Tibial artery (tissue), 4 donors: ENCODE data around the gene BDNF.

Experiments used
- DNase-seq, 2 donors: peaks; one replicate each; pipeline ENCODE4 v3.0.0-alpha.2; 2019
- H3K27ac ChIP-seq, 2 donors: fragments of 200-600 bp; sonication (generic) in 1 of 2; 1 replicate in 1 of 2; 2 replicates in 1 of 2; pipeline ENCODE4 v1.5.1; 2018 to 2019; ENCODE audit warnings: mild to moderate bottlenecking in 1 of 2
- H3K27me3 ChIP-seq, 2 donors: fragments of 200-600 bp; sonication (generic) in 1 of 2; one replicate each; pipeline versions ENCODE4 v1.5.1 to v1.6.0; 2016 to 2019
- H3K36me3 ChIP-seq, 3 donors: fragments of 200-600 bp; sonication (generic) in 2 of 3; one replicate each; pipeline ENCODE4 v1.5.1; 2016 to 2019; ENCODE audit warnings: mild to moderate bottlenecking in 2 of 3
- H3K4me1 ChIP-seq, 4 donors: fragments of 200-600 bp; sonication (generic) in 2 of 4; 1 replicate in 3 of 4; 2 replicates in 1 of 4; pipeline ENCODE4 v1.5.1; 2016 to 2019
- H3K4me3 ChIP-seq, 2 donors: fragments of 200-600 bp; sonication (generic) in 1 of 2; 1 replicate in 1 of 2; 2 replicates in 1 of 2; pipeline ENCODE4 v1.5.1; 2018 to 2019; ENCODE audit warnings: mild to moderate bottlenecking in 2 of 2
- H3K9me3 ChIP-seq, 3 donors: fragments of 200-600 bp; sonication (generic) in 1 of 3; one replicate each; pipeline ENCODE4 v1.5.1; 2016 to 2019
- intact Hi-C: fragments of 100-400 bp; cut with DNase I; formaldehyde crosslinking; loops from one replicate; pipeline ENCODE4 v1.15.0; 2023; ENCODE audit warnings: low total_unique reads
- TF ChIP-seq, protein P1 (sequence below), 2 experiments: fragments of 200-600 bp in 1 of 2; fragments of 450-650 bp in 1 of 2; IDR thresholded peaks; one replicate each; pipeline ENCODE4 v1.5.1; 2017 to 2019; ENCODE audit warnings: antibody characterized with exemption in 2 of 2, mild to moderate bottlenecking in 1 of 2, moderate library complexity in 1 of 2

BDNF gene

GRCh38 chr11:27703481-27703880 is 3.2 kb upstream of the BDNF start:
- no peaks in the 10 kb centered on the region for H3K36me3 ChIP-seq
- no peak overlapping the region for H3K4me3 ChIP-seq
- no peak for DNase-seq
- H3K27ac ChIP-seq: no peak overlapping the region
- H3K27me3 ChIP-seq: peaks cover 0 to 5% of the 10 kb centered on the region in 2 donors
- H3K9me3 ChIP-seq: no peaks in the 10 kb centered on the region
- H3K4me1 ChIP-seq: peaks cover 0 to 36% (median 15%) of the 10 kb centered on the region in 4 donors
- TF ChIP-seq, protein P1, sequence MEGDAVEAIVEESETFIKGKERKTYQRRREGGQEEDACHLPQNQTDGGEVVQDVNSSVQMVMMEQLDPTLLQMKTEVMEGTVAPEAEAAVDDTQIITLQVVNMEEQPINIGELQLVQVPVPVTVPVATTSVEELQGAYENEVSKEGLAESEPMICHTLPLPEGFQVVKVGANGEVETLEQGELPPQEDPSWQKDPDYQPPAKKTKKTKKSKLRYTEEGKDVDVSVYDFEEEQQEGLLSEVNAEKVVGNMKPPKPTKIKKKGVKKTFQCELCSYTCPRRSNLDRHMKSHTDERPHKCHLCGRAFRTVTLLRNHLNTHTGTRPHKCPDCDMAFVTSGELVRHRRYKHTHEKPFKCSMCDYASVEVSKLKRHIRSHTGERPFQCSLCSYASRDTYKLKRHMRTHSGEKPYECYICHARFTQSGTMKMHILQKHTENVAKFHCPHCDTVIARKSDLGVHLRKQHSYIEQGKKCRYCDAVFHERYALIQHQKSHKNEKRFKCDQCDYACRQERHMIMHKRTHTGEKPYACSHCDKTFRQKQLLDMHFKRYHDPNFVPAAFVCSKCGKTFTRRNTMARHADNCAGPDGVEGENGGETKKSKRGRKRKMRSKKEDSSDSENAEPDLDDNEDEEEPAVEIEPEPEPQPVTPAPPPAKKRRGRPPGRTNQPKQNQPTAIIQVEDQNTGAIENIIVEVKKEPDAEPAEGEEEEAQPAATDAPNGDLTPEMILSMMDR (IDR thresholded peaks at IDR 0.05): no peak
- intact Hi-C loops: loop anchor here (2.0 kb wide), 1 partner anchor 19 kb away; no protein-coding TSS in a partner anchor

GRCh38 chr11:27702811-27703210 is 2.6 kb upstream of the BDNF start:
- DNase-seq: no peak
- intact Hi-C loops: loop anchor here (2.0 kb wide), 1 partner anchor 18 kb away; no protein-coding TSS in a partner anchor
- Histone ChIP-seq H3K4me1 (peaks cover 0 to 39% (median 15%) of the 10 kb centered on the region in 4 donors), H3K36me3 (no peaks in the 10 kb centered on the region), H3K4me3 (no peak overlapping the region), H3K27me3 (peaks cover 0 to 5% of the 10 kb centered on the region in 2 donors), H3K9me3 (no peaks in the 10 kb centered on the region), H3K27ac (no peak overlapping the region)
- TF ChIP-seq, protein P1 (IDR thresholded peaks at IDR 0.05): no peak

DNA sequence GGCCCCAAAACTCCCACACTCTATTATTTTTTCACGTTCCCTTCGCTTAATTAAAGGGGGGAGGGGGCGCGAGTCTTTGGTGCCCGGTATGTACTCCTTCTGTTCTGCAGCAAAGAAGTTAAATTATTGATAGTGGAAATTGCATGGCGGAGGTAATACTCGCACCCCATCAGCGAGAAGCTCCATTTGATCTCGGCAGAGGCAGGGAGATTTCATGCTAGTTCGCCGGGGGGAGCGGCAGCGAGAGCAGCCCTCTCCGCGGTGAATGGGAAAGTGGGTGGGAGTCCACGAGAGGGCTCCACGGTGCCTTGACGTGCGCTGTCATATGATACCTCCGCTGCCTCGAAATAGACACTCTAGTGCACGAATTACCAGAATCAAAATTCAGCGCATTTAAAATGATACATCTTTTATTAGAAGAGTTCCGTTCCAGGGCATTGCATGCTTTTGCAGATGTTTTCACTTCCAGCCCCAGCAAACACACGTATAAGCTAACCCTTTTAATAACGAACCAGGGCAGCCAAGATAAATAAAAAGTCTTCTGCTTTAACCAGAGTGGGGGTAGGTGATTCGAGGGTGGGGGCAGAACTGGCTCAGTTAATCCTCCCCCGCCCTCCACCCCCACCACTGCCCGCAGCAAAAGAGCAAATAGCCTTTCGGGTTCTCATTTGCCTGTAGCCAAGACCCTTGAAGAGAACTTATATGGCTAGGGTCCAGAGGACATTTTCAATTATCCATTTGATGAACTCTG is 1.3 kb upstream of the BDNF start:
- peaks cover 0 to 5% of the 10 kb centered on the region in 2 donors for H3K27me3 ChIP-seq
- intact Hi-C loops: loop anchor here (2.0 kb wide), 1 partner anchor 17 kb away; no protein-coding TSS in a partner anchor

GRCh38 chr11:27699926-27700350 is 317 bp downstream of the BDNF start:
- peaks cover 0 to 60% (median 17%) of the 10 kb centered on the region in 4 donors for H3K4me1 ChIP-seq
- no peaks in the 10 kb centered on the region for H3K36me3 ChIP-seq
- peak overlapping the region; percentile 56 to 61 for H3K27ac ChIP-seq
- intact Hi-C loops: loop anchor here (5.0 to 10.0 kb wide), 3 partner anchors 825 to 1635 kb away; no protein-coding TSS in a partner anchor
- DNase-seq: no peak
- peaks cover 0 to 5% of the 10 kb centered on the region in 2 donors for H3K27me3 ChIP-seq
- H3K9me3 ChIP-seq: no peaks in the 10 kb centered on the region
- H3K4me3 ChIP-seq: peak overlapping the region; percentile 58 to 73
- TF ChIP-seq, protein P1 (IDR thresholded peaks at IDR 0.05): no peak

More for the DNA sequence above, 1.3 kb upstream of the BDNF start:
- H3K27ac ChIP-seq: peak overlapping the region; percentile 10 to 61
- H3K9me3 ChIP-seq: no peaks in the 10 kb centered on the region
- H3K4me3 ChIP-seq: peak overlapping the region; percentile 58 to 73
- peak in 1 of 2 donors; percentile 76 for DNase-seq
- H3K4me1 ChIP-seq: peaks cover 0 to 46% (median 17%) of the 10 kb centered on the region in 4 donors
- no peaks in the 10 kb centered on the region for H3K36me3 ChIP-seq
- TF ChIP-seq, protein P1 (IDR thresholded peaks at IDR 0.05): peak in 1 of 2 experiments; percentile 22

DNA sequence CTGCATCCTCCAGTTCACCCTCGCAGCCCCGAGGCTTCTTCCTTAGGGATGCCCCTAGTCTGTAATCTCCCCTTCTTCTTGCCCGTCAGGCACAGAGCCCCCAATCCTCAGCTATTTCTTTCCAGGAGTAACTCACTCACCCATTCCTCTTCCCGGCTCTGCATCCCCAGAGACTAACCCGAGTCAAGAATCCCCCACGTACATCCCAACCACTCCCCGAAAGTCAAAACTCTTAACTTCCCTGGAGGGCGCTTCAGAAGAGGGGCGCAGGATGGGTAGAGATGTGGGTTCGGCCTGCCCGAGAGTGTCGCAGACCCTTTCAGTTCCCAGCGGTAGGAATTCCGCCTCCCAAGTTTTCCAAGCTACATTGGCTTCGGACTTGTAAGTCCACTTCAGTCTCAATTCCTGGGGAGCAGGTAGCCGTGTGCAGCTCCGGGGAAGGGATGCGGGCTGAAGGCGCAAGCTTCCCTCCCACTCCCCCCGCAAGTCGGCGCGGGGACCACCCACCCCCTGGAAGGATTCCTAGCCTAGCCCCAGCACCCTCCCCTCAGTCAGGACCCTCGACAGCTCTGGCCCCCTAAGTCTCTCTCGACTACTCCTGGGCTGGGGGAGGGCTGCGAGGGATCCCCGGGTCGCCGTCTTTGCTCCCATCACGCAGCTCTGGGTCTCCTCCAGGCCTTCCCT is 871 bp downstream of the BDNF start:
- no peaks in the 10 kb centered on the region for H3K36me3 ChIP-seq
- no peaks in the 10 kb centered on the region for H3K9me3 ChIP-seq
- peak overlapping the region; percentile 58 to 73 for H3K4me3 ChIP-seq
- TF ChIP-seq, protein P1 (IDR thresholded peaks at IDR 0.05): no peak
- H3K27ac ChIP-seq: peak overlapping the region; percentile 56 to 61
- peaks cover 0 to 61% (median 17%) of the 10 kb centered on the region in 4 donors for H3K4me1 ChIP-seq
- DNase-seq: no peak
- H3K27me3 ChIP-seq: peaks cover 0 to 5% of the 10 kb centered on the region in 2 donors
- intact Hi-C loops: loop anchor here (5.0 to 10.0 kb wide), 3 partner anchors 825 to 1635 kb away; no protein-coding TSS in a partner anchor
